ENCODE data around the gene GDAP2.

GDAP2 gene

GRCh38 chr1:117911051-117911450 is 18.4 kb downstream of the GDAP2 start:
- no peak for TF ChIP-seq CTCF (conservative IDR thresholded peaks at IDR 0.05; ENCODE audit: low read depth)
- no peak for DNase-seq (ENCODE audit: low spot score)
- no peak overlapping the region for H3K27ac ChIP-seq
- CTCF ChIA-PET = interaction anchor here (0.6 kb wide), 1 partner anchor 377 kb away, joined by 3 read pairs; no protein-coding TSS in a partner anchor
- POLR2A ChIA-PET (ENCODE audit: low non-redundant PET) = no interaction called here

GRCh38 chr1:117905019-117905418 is 24.4 kb downstream of the GDAP2 start:
- POLR2A ChIA-PET (ENCODE audit: low non-redundant PET) = no interaction called here
- no peak for DNase-seq (ENCODE audit: low spot score)

GRCh38 chr1:117904485-117904884 is 24.9 kb downstream of the GDAP2 start:
- POLR2A ChIA-PET (ENCODE audit: low non-redundant PET) = no interaction called here
- no peak overlapping the region for H3K27ac ChIP-seq
- CTCF ChIA-PET = no interaction called here

More at GRCh38 chr1:117905019-117905418, 24.4 kb downstream of the GDAP2 start:
- no peak for TF ChIP-seq CTCF (conservative IDR thresholded peaks at IDR 0.05; ENCODE audit: low read depth)
- no peak overlapping the region for H3K27ac ChIP-seq
- CTCF ChIA-PET = no interaction called here

GRCh38 chr1:117902944-117903343 is 26.5 kb downstream of the GDAP2 start:
- H3K27ac ChIP-seq = no peak overlapping the region
- POLR2A ChIA-PET (ENCODE audit: low non-redundant PET) = no interaction called here
- no peak for DNase-seq (ENCODE audit: low spot score)
- CTCF ChIA-PET = interaction anchor here (0.6 kb wide), 1 partner anchor 403 kb away, joined by 3 read pairs; no protein-coding TSS in a partner anchor
- TF ChIP-seq CTCF (conservative IDR thresholded peaks at IDR 0.05; ENCODE audit: low read depth) = no peak

More at GRCh38 chr1:117904485-117904884, 24.9 kb downstream of the GDAP2 start:
- TF ChIP-seq CTCF (conservative IDR thresholded peaks at IDR 0.05; ENCODE audit: low read depth) = no peak
- DNase-seq (ENCODE audit: low spot score) = no peak

GRCh38 chr1:117899801-117900200 is 29.6 kb downstream of the GDAP2 start:
- no peak overlapping the region for H3K27ac ChIP-seq
- TF ChIP-seq CTCF (conservative IDR thresholded peaks at IDR 0.05; ENCODE audit: low read depth) = no peak
- no peak for DNase-seq (ENCODE audit: low spot score)
- POLR2A ChIA-PET (ENCODE audit: low non-redundant PET) = no interaction called here
- CTCF ChIA-PET = interaction anchor here (0.7 kb wide), 1 partner anchor 387 kb away, joined by 4 read pairs; no protein-coding TSS in a partner anchor

- no peak overlapping the region for H3K27ac ChIP-seq
- CTCF ChIA-PET = no interaction called here
- TF ChIP-seq CTCF (conservative IDR thresholded peaks at IDR 0.05; ENCODE audit: low read depth) = no peak
- POLR2A ChIA-PET (ENCODE audit: low non-redundant PET) = no interaction called here
- no peak for DNase-seq (ENCODE audit: low spot score)
These were observed 31.9 kb downstream of the GDAP2 start for GRCh38 chr1:117897551-117897950.

Data from RWPE1 (cell line).